IMR-90 (cell line): ENCODE measurements around the gene MPL. TPM values are rescaled to one million over a fixed set of nuclear protein-coding genes. Genes with fewer than 3 reads are reported as not detected.

ENCODE experiments used
- ATAC-seq: fragments of 200-7000 bp; cut with Tn5 transposase; 2 replicates; pipeline ENCODE4 v1.9.1; 2020; ENCODE audit warnings: low read depth, mild to moderate bottlenecking, moderate library complexity
- BruUV-seq: library from RNA; stranded (reverse); fragments of 400-500 nt; replicated peaks from 2 replicates; lab custom pipeline; 2021; lab: Mats Ljungman, UMichigan
- CTCF ChIA-PET: fragments of 300-600 bp; formaldehyde crosslinking; extraction: SDS; loops from one replicate; lab custom pipeline; 2021; ENCODE audit warnings: antibody characterized with exemption; lab: Yijun Ruan, JAX
- POLR2A ChIA-PET: fragments of 300-600 bp; sonication (Branson Sonifier 250); formaldehyde crosslinking; loops from one replicate; lab custom pipeline; 2022; ENCODE audit warnings: antibody characterized with exemption; ENCODE audit not compliant: unreplicated experiment; lab: Charles Lee
- DNase-seq: peaks from one replicate; pipeline ENCODE4 v3.0.0; 2013
- H2AFZ ChIP-seq: replicated peaks from 2 replicates; pipeline ENCODE3; 2013; ENCODE audit warnings: low read length, mild to moderate bottlenecking; ENCODE audit not compliant: poor library complexity
- H2AK5ac ChIP-seq: 2 replicates; pipeline ENCODE4 v1.6.1; 2013; ENCODE audit warnings: low read depth, low read length, inconsistent platforms
- H2AK9ac ChIP-seq: replicated peaks from 2 replicates; pipeline ENCODE3; 2013; ENCODE audit warnings: mild to moderate bottlenecking, low read depth, low read length, moderate library complexity; ENCODE audit not compliant: poor library complexity
- H2BK120ac ChIP-seq: 2 replicates; pipeline ENCODE4 v1.6.1; 2013; ENCODE audit warnings: low read depth, low read length, inconsistent platforms
- H2BK15ac ChIP-seq: 3 replicates; pipeline ENCODE4 v1.6.1; 2013; ENCODE audit warnings: low read depth, low read length, inconsistent platforms
- H2BK20ac ChIP-seq: 2 replicates; pipeline ENCODE4 v1.6.1; 2013; ENCODE audit warnings: low read depth, mild to moderate bottlenecking, inconsistent platforms, low read length, moderate library complexity
- H2BK5ac ChIP-seq: 2 replicates; pipeline ENCODE4 v1.6.1; 2013; ENCODE audit warnings: mild to moderate bottlenecking, low read depth, low read length, inconsistent platforms; ENCODE audit not compliant: poor library complexity, severe bottlenecking
- H3K14ac ChIP-seq: replicated peaks from 2 replicates; pipeline ENCODE4 v1.6.1; 2013; ENCODE audit warnings: low read depth, low read length, inconsistent platforms
- H3K18ac ChIP-seq: 2 replicates; pipeline ENCODE4 v1.6.1; 2013; ENCODE audit warnings: low read depth, low read length, control low read depth
- H3K23ac ChIP-seq: 2 replicates; pipeline ENCODE4 v1.6.1; 2013; ENCODE audit warnings: low read depth, low read length, inconsistent platforms
- H3K27ac ChIP-seq: 2 replicates; pipeline ENCODE4 v1.5.1; 2013; ENCODE audit warnings: mild to moderate bottlenecking, control low read depth, low read length; ENCODE audit not compliant: insufficient read depth
- H3K27me3 ChIP-seq: 2 replicates; pipeline ENCODE4 v1.6.1; 2013; ENCODE audit warnings: low read length; ENCODE audit not compliant: control insufficient read depth, insufficient read depth
- H3K36me3 ChIP-seq: 2 replicates; pipeline ENCODE4 v1.6.1; 2013; ENCODE audit warnings: low read length, mixed read lengths; ENCODE audit not compliant: control insufficient read depth, insufficient read depth
- H3K4ac ChIP-seq: 2 replicates; pipeline ENCODE4 v1.6.1; 2013; ENCODE audit warnings: low read depth, low read length, inconsistent platforms
- H3K4me1 ChIP-seq: 2 replicates; pipeline ENCODE4 v1.6.1; 2013; ENCODE audit warnings: low read length, mixed read lengths; ENCODE audit not compliant: control insufficient read depth, insufficient read depth
- H3K4me2 ChIP-seq: 2 replicates; pipeline ENCODE4 v1.6.1; 2013; ENCODE audit warnings: low read depth, mild to moderate bottlenecking, control low read depth, low read length, moderate library complexity
- H3K4me3 ChIP-seq: 2 replicates; pipeline ENCODE4 v1.5.1; 2013; ENCODE audit warnings: low read depth, mild to moderate bottlenecking, control low read depth, low read length, moderate library complexity; ENCODE audit not compliant: insufficient read depth
- H3K56ac ChIP-seq: 2 replicates; pipeline ENCODE4 v1.6.1; 2013; ENCODE audit warnings: low read length, inconsistent platforms; ENCODE audit not compliant: insufficient read depth; ENCODE audit errors: extremely low read depth
- H3K79me1 ChIP-seq, 2 experiments: 2 replicates each; pipeline ENCODE4 v1.6.1; 2013; ENCODE audit warnings: low read length in 2 of 2, inconsistent platforms in 1 of 2, low read depth in 1 of 2
- H3K9ac ChIP-seq: 2 replicates; pipeline ENCODE4 v1.6.1; 2013; ENCODE audit warnings: low read depth, low read length, control low read depth
- H3K9me1 ChIP-seq: 2 replicates; pipeline ENCODE4 v1.6.1; 2013; ENCODE audit warnings: low read length, inconsistent platforms; ENCODE audit not compliant: insufficient read depth
- H3K9me3 ChIP-seq: 2 replicates; pipeline ENCODE4 v1.6.1; 2013; ENCODE audit warnings: low read length; ENCODE audit not compliant: control insufficient read depth, insufficient read depth
- H4K20me1 ChIP-seq: 2 replicates; pipeline ENCODE4 v1.6.1; 2013; ENCODE audit warnings: low read length, inconsistent platforms; ENCODE audit not compliant: insufficient read depth
- H4K5ac ChIP-seq: 2 replicates; pipeline ENCODE4 v1.6.1; 2013; ENCODE audit warnings: mild to moderate bottlenecking, low read depth, low read length, control low read depth
- H4K8ac ChIP-seq, 2 experiments: 2 replicates each; pipeline ENCODE4 v1.6.1; 2013; ENCODE audit warnings: low read depth in 2 of 2, low read length in 2 of 2, control low read depth in 1 of 2, inconsistent platforms in 1 of 2
- H4K91ac ChIP-seq: 2 replicates; pipeline ENCODE4 v1.6.1; 2013; ENCODE audit warnings: low read depth, low read length, inconsistent platforms; ENCODE audit not compliant: insufficient read depth
- MAZ ChIP-seq: IDR thresholded peaks from 2 replicates; pipeline ENCODE4 v1.6.1; 2012; ENCODE audit warnings: low read depth, mild to moderate bottlenecking, low read length, improper control_type of control experiment, moderate library complexity, borderline replicate concordance
- WGBS, 2 experiments: methylation state at CpG; one replicate each; pipeline versions ENCODE4 v1.1.5 to v1.1.7; 2013; ENCODE audit warnings: missing lambda C conversion rate in 2 of 2; ENCODE audit not compliant: insufficient read length in 1 of 2; ENCODE audit errors: extremely low coverage in 2 of 2; 5-methylcytosine and 5-hydroxymethylcytosine counted together
- dilution Hi-C: fragments of 300-500 bp; cut with HindIII; formaldehyde crosslinking; loops from one replicate; pipeline ENCODE4 v1.14.3; 2018; ENCODE audit warnings: low sequenced_read_pairs; ENCODE audit not compliant: unreplicated experiment
- in situ Hi-C: fragments of 300-500 bp; cut with MboI; formaldehyde crosslinking; loops from 3 replicates; pipeline ENCODE4 v1.14.3; 2019; ENCODE audit warnings: low sequenced_read_pairs, inconsistent platforms, mixed read lengths
- intact Hi-C: fragments of 100-400 bp; cut with micrococcal nuclease; formaldehyde crosslinking; loops from 2 replicates; pipeline ENCODE4 v1.10.0; 2022
- polyA plus RNA-seq, 3 experiments: library from polyadenylated mRNA; depleted of rRNA; stranded (reverse); fragments of >200 nt; gene quantifications; 2 replicates each; pipeline ENCODE4 v1.2.3, GENCODE V29; 2012; ENCODE audit warnings: low replicate concordance in 1 of 3
- total RNA-seq: library from RNA; depleted of rRNA; stranded (reverse); fragments of >200 nt; gene quantifications from 2 replicates; pipeline ENCODE4 v1.2.3, GENCODE V29; 2012

The MPL gene
- total and polyA plus RNA-seq, 2 of the 4 experiments (the other 2 are of a cell fraction): 0.12 TPM; not detected in 1

DNA sequence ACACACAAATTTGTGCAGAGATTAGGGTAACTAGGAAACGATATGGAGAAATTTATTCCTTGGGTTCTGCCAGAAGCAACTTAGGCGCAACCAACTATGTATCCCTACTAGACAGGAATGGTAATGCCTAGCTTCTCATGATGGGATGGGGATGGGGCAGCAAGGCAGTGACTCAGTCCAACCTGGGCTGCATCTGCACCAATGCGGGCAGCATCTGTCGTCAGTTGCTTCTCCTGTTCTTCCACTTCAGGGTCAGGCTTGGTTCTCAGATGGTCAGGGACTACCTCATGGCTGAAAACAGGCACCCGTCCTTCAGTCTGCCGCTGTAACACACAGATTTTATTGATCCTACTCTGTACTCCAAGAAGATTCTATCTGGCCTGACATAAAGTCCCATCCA, 49.1 kb downstream of the MPL start:
- H4K5ac ChIP-seq: no peak overlapping the region
- H2AK9ac ChIP-seq: no peak overlapping the region
- BruUV-seq: no TSS peak
- no peak overlapping the region for H4K8ac ChIP-seq
- H3K4ac ChIP-seq: no peak overlapping the region
- no peaks in the 10 kb centered on the region for H3K9me3 ChIP-seq
- H3K4me2 ChIP-seq: no peak overlapping the region
- no peak overlapping the region for H3K14ac ChIP-seq
- no peak overlapping the region for H4K91ac ChIP-seq
- H3K27me3 ChIP-seq: no peaks in the 10 kb centered on the region
- H3K4me3 ChIP-seq: no peak overlapping the region
- H3K18ac ChIP-seq: no peak overlapping the region
- H2BK120ac ChIP-seq: no peak overlapping the region
- H3K36me3 ChIP-seq: peaks cover 48% of the 10 kb centered on the region
- H3K9ac ChIP-seq: no peak overlapping the region
- H4K20me1 ChIP-seq: peaks cover 23% of the 10 kb centered on the region; the same call in 1 of the 2 replicates
- peaks cover 9% of the 10 kb centered on the region for H3K4me1 ChIP-seq
- H2BK15ac ChIP-seq: no peak overlapping the region
- peaks cover 13% of the 10 kb centered on the region for H3K9me1 ChIP-seq
- H2AFZ ChIP-seq: no peak overlapping the region
- H2BK5ac ChIP-seq: no peak overlapping the region
- no peak overlapping the region for H3K56ac ChIP-seq
- ATAC-seq (no peak), DNase-seq (no peak)
- ChIA-PET CTCF (no interaction called here), POLR2A (no interaction called here)
- no peak overlapping the region for H2AK5ac ChIP-seq
- no peak overlapping the region for H3K23ac ChIP-seq
- H3K79me1 ChIP-seq: peaks cover 34 to 86% of the 10 kb centered on the region in 2 experiments
- 90% methylated on average over 2 of the region's 6 CpGs; no CpG with 5 or more reads in 1 of the 2 experiments for WGBS, 2 experiments
- in situ Hi-C loops (no loop called here), dilution Hi-C loops (no loop called here), intact Hi-C loops (no loop called here)
- H2BK20ac ChIP-seq: no peak overlapping the region
- no peak for TF ChIP-seq MAZ
- H3K27ac ChIP-seq: no peak overlapping the region
